ENCODE data around the gene DIP2B. TPM values are rescaled to one million over a fixed set of nuclear protein-coding genes. Genes with fewer than 3 reads are reported as not detected.
A peak's percentile ranks its signal among the peaks of the same experiment; 100 is the strongest.

Gene DIP2B
- polyA plus RNA-seq, 2 of the 4 experiments (the other 2 are of a cell fraction): 16.9 to 29.3 TPM

DNA sequence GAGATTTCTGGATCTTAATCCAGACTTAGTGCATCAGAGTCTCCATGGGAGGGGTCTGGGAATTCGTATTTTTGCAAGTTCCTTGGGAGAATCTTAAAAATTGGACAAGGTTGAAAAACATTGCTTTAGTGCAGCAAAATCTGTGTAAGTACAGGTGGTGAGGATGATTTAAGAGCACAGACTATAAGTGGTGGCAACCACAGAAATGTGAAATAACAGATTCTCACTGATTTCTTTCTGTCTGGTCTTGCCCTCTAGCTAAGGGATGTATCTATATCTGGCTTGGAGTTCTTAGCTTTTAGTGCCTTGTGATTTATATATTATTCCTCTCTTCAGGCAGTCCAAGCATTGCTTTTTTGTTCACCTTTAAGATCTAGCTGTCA, 116.2 kb downstream of the DIP2B start (continued):
- TF ChIP-seq NFE2L2 (conservative IDR thresholded peaks at IDR 0.05; ENCODE audit: low read length) (no peak), ESRRA (IDR thresholded peaks at IDR 0.05; ENCODE audit: borderline replicate concordance, low read length) (no peak), SMC3 (IDR thresholded peaks at IDR 0.05) (no peak), JUNB (IDR thresholded peaks at IDR 0.05) (no peak), TP53 (CRISPR knock-in tag; IDR thresholded peaks at IDR 0.05) (no peak), HOXB13 (CRISPR knock-in tag; IDR thresholded peaks at IDR 0.05; ENCODE audit: low read depth) (no peak), MYC (IDR thresholded peaks at IDR 0.05; ENCODE audit: borderline replicate concordance, low read length) (no peak), FOSB (CRISPR knock-in tag; IDR thresholded peaks at IDR 0.05) (no peak)

GRCh38 chr12:50621399-50622300, 116.9 kb downstream of the DIP2B start:
- ChIA-PET POLR2A (no interaction called here), CTCF (interaction anchor here (1.0 to 2.9 kb wide), 5 partner anchors 15 to 117 kb away, joined by 3 to 16 read pairs (median 5); partner anchors contain the start of gene DIP2B)
- no peak overlapping the region for H3K4me3 ChIP-seq
- no peaks in the 10 kb centered on the region for H3K9me3 ChIP-seq
- H3K4me2 ChIP-seq: peak overlapping the region; percentile 36
- DNase-seq (ENCODE audit: low read depth in 1 of 2, low spot score in 1 of 2) (no peak), ATAC-seq (no peak), FAIRE-seq (no peak)
- WGBS (ENCODE audit: missing lambda C conversion rate): 74% methylated on average over 8 of the region's 8 CpGs
- H3K27ac ChIP-seq: peak overlapping the region in 1 of 2 experiments; percentile 60; a peak in 2 of 6 replicates
- peaks cover 47% of the 10 kb centered on the region for H3K4me1 ChIP-seq
- TF ChIP-seq RCOR1 (IDR thresholded peaks at IDR 0.05; ENCODE audit: low read depth, low read length) (no peak), CHD4 (IDR thresholded peaks at IDR 0.05; ENCODE audit: borderline replicate concordance) (no peak), E2F6 (IDR thresholded peaks at IDR 0.05; ENCODE audit: borderline replicate concordance, low read depth) (no peak)

GRCh38 chr12:50625029-50625925, 120.5 kb downstream of the DIP2B start:
- WGBS (ENCODE audit: missing lambda C conversion rate): 76% methylated on average over 4 of the region's 4 CpGs
- FAIRE-seq: no peak
- POLR2A ChIA-PET: no interaction called here

GRCh38 chr12:50626026-50626425, 121.2 kb downstream of the DIP2B start:
- no peak overlapping the region for H3K4me3 ChIP-seq
- no peak for DNase-seq (ENCODE audit: low read depth in 1 of 2, low spot score in 1 of 2)
- CTCF ChIA-PET: interaction anchor here (3.7 kb wide), 1 partner anchor 121 kb away, joined by 11 read pairs; the partner anchor contains the start of gene DIP2B
- H3K4me1 ChIP-seq: peaks cover 23% of the 10 kb centered on the region
- no peak overlapping the region for H3K4me2 ChIP-seq
- 79% methylated on average over 5 of the region's 5 CpGs for WGBS (ENCODE audit: missing lambda C conversion rate)
- no peak overlapping the region for H3K27ac ChIP-seq
- POLR2A ChIA-PET: no interaction called here
- no peaks in the 10 kb centered on the region for H3K9me3 ChIP-seq
- ATAC-seq: no peak
- FAIRE-seq: no peak
- TF ChIP-seq CBX2 (IDR thresholded peaks at IDR 0.05; ENCODE audit: borderline replicate concordance, low read depth): no peak
- TF ChIP-seq ELK1 (IDR thresholded peaks at IDR 0.05; ENCODE audit: low read depth, low read length): no peak
- no peak for TF ChIP-seq NFE2L2 (conservative IDR thresholded peaks at IDR 0.05; ENCODE audit: low read length)
- no peak for TF ChIP-seq JUNB (IDR thresholded peaks at IDR 0.05)
- TF ChIP-seq SMC3 (IDR thresholded peaks at IDR 0.05): no peak

More at GRCh38 chr12:50625029-50625925, 120.5 kb downstream of the DIP2B start:
- TF ChIP-seq RFX5 (IDR thresholded peaks at IDR 0.05) (no peak), PHF8 (IDR thresholded peaks at IDR 0.05; ENCODE audit: borderline replicate concordance, low read depth) (no peak), RNF2 (IDR thresholded peaks at IDR 0.05; ENCODE audit: borderline replicate concordance, low read depth) (no peak), ESRRA (IDR thresholded peaks at IDR 0.05; ENCODE audit: borderline replicate concordance, low read length) (no peak), MAX (IDR thresholded peaks at IDR 0.05) (no peak), JUNB (IDR thresholded peaks at IDR 0.05) (no peak)
- CTCF ChIA-PET: interaction anchor here (1.1 to 3.7 kb wide), 2 partner anchors 15 to 121 kb away, joined by 3 to 11 read pairs; partner anchors contain the start of gene DIP2B
- H3K4me3 ChIP-seq: no peak overlapping the region
- no peak overlapping the region for H3K4me2 ChIP-seq
- no peaks in the 10 kb centered on the region for H3K9me3 ChIP-seq
- H3K27ac ChIP-seq: no peak overlapping the region
- no peak for DNase-seq (ENCODE audit: low read depth in 1 of 2, low spot score in 1 of 2)
- H3K4me1 ChIP-seq: peaks cover 30% of the 10 kb centered on the region
- no peak for ATAC-seq

All from A549 (cell line).